HEK293T (cell line): Measurements from ENCODE around the gene TDP2.

Experiments used
- CTCF ChIA-PET: fragments of 350-600 bp; formaldehyde crosslinking; extraction: SDS; loops from one replicate; lab custom pipeline; 2021; ENCODE audit warnings: antibody characterized with exemption, inconsistent platforms; lab: Yijun Ruan, JAX
- POLR2A ChIA-PET: fragments of 350-600 bp; formaldehyde crosslinking; extraction: SDS; loops from one replicate; lab custom pipeline; 2020; ENCODE audit warnings: antibody characterized with exemption, inconsistent platforms; lab: Yijun Ruan, JAX
- DNase-seq: peaks from one replicate; pipeline ENCODE4 v3.0.0; 2012; ENCODE audit warnings: mixed read lengths; ENCODE audit errors: extremely low spot score
- BHLHE40 ChIP-seq: fragments of 450-650 bp; IDR thresholded peaks from 2 replicates; pipeline ENCODE4 v1.6.1; 2016; ENCODE audit warnings: mild to moderate bottlenecking, moderate library complexity, borderline replicate concordance
- CTBP1 ChIP-seq: fragments of 450-650 bp; IDR thresholded peaks from 2 replicates; pipeline ENCODE4 v1.6.1; 2016; ENCODE audit warnings: borderline replicate concordance
- ELF4 ChIP-seq: fragments of 450-650 bp; IDR thresholded peaks from 2 replicates; pipeline ENCODE4 v1.6.1; 2017; ENCODE audit warnings: antibody characterized with exemption
- FOXA1 ChIP-seq: fragments of 450-650 bp; IDR thresholded peaks from 2 replicates; pipeline ENCODE4 v1.6.1; 2016; ENCODE audit warnings: mild to moderate bottlenecking
- FOXK2 ChIP-seq: fragments of 450-650 bp; IDR thresholded peaks from 2 replicates; pipeline ENCODE4 v1.6.1; 2016; ENCODE audit warnings: mild to moderate bottlenecking
- FOXM1 ChIP-seq: fragments of 450-650 bp; IDR thresholded peaks from 2 replicates; pipeline ENCODE4 v1.6.1; 2017; ENCODE audit warnings: mild to moderate bottlenecking, borderline replicate concordance
- HDGF ChIP-seq: fragments of 450-650 bp; IDR thresholded peaks from 2 replicates; pipeline ENCODE4 v1.6.1; 2017; ENCODE audit warnings: antibody characterized with exemption, borderline replicate concordance
- L3MBTL2 ChIP-seq: fragments of 450-650 bp; conservative IDR thresholded peaks from 2 replicates; pipeline ENCODE4 v1.6.1; 2016; ENCODE audit warnings: mild to moderate bottlenecking
- LEF1 ChIP-seq: fragments of 450-650 bp; IDR thresholded peaks from 2 replicates; pipeline ENCODE4 v1.6.1; 2017; ENCODE audit warnings: mild to moderate bottlenecking, borderline replicate concordance
- NFRKB ChIP-seq: fragments of 450-650 bp; IDR thresholded peaks from 2 replicates; pipeline ENCODE4 v1.6.1; 2016; ENCODE audit warnings: mild to moderate bottlenecking, moderate library complexity
- SP1 ChIP-seq: fragments of 450-650 bp; IDR thresholded peaks from 2 replicates; pipeline ENCODE4 v1.6.1; 2017
- SUZ12 ChIP-seq: fragments of 450-650 bp; IDR thresholded peaks from 2 replicates; pipeline ENCODE4 v1.6.1; 2016; ENCODE audit warnings: mild to moderate bottlenecking
- ZNF384 ChIP-seq: fragments of 450-650 bp; IDR thresholded peaks from 2 replicates; pipeline ENCODE4 v1.6.1; 2016

The TDP2 gene

GRCh38 chr6:24607310-24608105 is 59.2 kb downstream of the TDP2 start:
- ChIA-PET POLR2A (no interaction called here), CTCF (no interaction called here)
- DNase-seq = no peak

GRCh38 chr6:24606200-24606930 is 60.3 kb downstream of the TDP2 start:
- ChIA-PET POLR2A (no interaction called here), CTCF (no interaction called here)
- no peak for DNase-seq
- TF ChIP-seq LEF1 = no peak
- TF ChIP-seq HDGF = no peak

More at GRCh38 chr6:24607310-24608105, 59.2 kb downstream of the TDP2 start:
- TF ChIP-seq L3MBTL2 (no peak), SUZ12 (no peak), ELF4 (no peak), BHLHE40 (no peak), NFRKB (no peak)

DNA sequence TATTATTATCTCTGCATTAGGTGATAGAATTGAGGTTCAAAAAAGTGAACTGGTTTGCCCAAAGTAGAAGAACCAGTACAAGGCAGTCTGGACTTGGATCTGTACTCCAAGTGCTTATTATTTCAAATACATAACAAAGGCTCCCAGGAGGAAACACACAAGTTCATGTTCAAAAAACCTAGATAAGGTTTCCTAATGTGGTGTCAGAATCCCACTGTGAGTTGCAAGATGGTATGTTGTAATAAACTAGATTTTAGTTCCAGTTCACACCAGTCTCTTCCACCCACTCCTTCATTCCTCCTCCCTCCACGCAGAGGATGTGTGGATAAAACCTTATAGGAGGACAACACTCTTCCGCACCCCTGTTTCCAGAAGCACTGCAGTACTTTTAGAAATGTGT is 63.5 kb downstream of the TDP2 start:
- ChIA-PET CTCF (no interaction called here), POLR2A (no interaction called here)
- TF ChIP-seq CTBP1 = no peak
- no peak for TF ChIP-seq SUZ12
- TF ChIP-seq BHLHE40 = no peak
- no peak for TF ChIP-seq LEF1
- TF ChIP-seq L3MBTL2 = no peak
- no peak for TF ChIP-seq FOXM1
- TF ChIP-seq SP1 = no peak
- no peak for TF ChIP-seq FOXK2
- no peak for TF ChIP-seq HDGF
- no peak for TF ChIP-seq NFRKB
- no peak for TF ChIP-seq ZNF384
- DNase-seq = no peak

GRCh38 chr6:24600903-24601302 is 65.8 kb downstream of the TDP2 start:
- TF ChIP-seq NFRKB (no peak), HDGF (no peak), LEF1 (no peak), FOXA1 (no peak), L3MBTL2 (no peak), CTBP1 (no peak)
- CTCF ChIA-PET = interaction anchor here (0.5 kb wide), 1 partner anchor 976 kb away, joined by 3 read pairs; no protein-coding TSS in a partner anchor
- DNase-seq = peak; percentile 20
- POLR2A ChIA-PET = no interaction called here
